GM12878 (cell line): ENCODE measurements around the gene CCDC120. TPM values are rescaled to one million over a fixed set of nuclear protein-coding genes. Genes with fewer than 3 reads are reported as not detected.

Source experiments
- ATAC-seq: fragments of 200-7000 bp; cut with Tn5 transposase; 3 replicates; pipeline ENCODE4 v1.9.1; 2020; ENCODE audit warnings: mild to moderate bottlenecking, moderate library complexity
- BruUV-seq: library from RNA; stranded (reverse); fragments of 400-500 nt; replicated peaks from 2 replicates; lab custom pipeline; 2021; lab: Mats Ljungman, UMichigan
- CTCF ChIA-PET: fragments of 300-600 bp; sonication (Branson Sonifier 250); formaldehyde crosslinking; extraction: SDS; loops from one replicate; lab custom pipeline; 2021; ENCODE audit warnings: inconsistent platforms; lab: Yijun Ruan, JAX
- POLR2A ChIA-PET: fragments of 350-600 bp; formaldehyde crosslinking; extraction: SDS; loops from one replicate; lab custom pipeline; 2021; ENCODE audit warnings: inconsistent platforms; lab: Charles Lee
- RAD21 ChIA-PET: fragments of 300-600 bp; sonication (Branson Sonifier 250); formaldehyde crosslinking; loops from one replicate; lab custom pipeline; 2023; ENCODE audit warnings: antibody characterized with exemption; ENCODE audit not compliant: unreplicated experiment; lab: Charles Lee
- SMC1A ChIA-PET: fragments of 300-600 bp; sonication (Branson Sonifier 250); formaldehyde crosslinking; loops from one replicate; lab custom pipeline; 2023; ENCODE audit not compliant: unreplicated experiment, uncharacterized antibody; lab: Charles Lee
- DNase-seq: peaks from one replicate; pipeline ENCODE4 v3.0.0-alpha.2; 2011; ENCODE audit warnings: low read depth, low spot score
- FAIRE-seq: peaks from 3 replicates; lab custom pipeline; 2011; peaks lifted over from hg19 to GRCh38; lab: Jason Lieb, UNC
- H2AFZ ChIP-seq: 2 replicates; pipeline ENCODE4 v1.6.0; 2011; ENCODE audit warnings: low read depth, low read length, control low read depth; ENCODE audit not compliant: control insufficient read depth
- H3K27ac ChIP-seq: 2 replicates; pipeline ENCODE4 v1.5.1; 2011; ENCODE audit warnings: control low read depth; ENCODE audit not compliant: control insufficient read depth, insufficient read depth
- H3K27me3 ChIP-seq, 2 experiments: replicated peaks in 1 of 2; 2 replicates each; pipeline versions ENCODE4 v1.6.0 to v1.6.1; 2011; ENCODE audit warnings: low read length in 1 of 2; ENCODE audit not compliant: control insufficient read depth in 2 of 2, insufficient read depth in 2 of 2
- H3K36me3 ChIP-seq, 2 experiments: 2 replicates each; pipeline ENCODE4 v1.5.1; 2011; ENCODE audit warnings: low read length in 1 of 2; ENCODE audit not compliant: control insufficient read depth in 2 of 2, insufficient read depth in 2 of 2
- H3K4me1 ChIP-seq: 2 replicates; pipeline ENCODE4 v1.6.1; 2011; ENCODE audit warnings: mild to moderate bottlenecking, low read length, moderate library complexity, mixed read lengths; ENCODE audit not compliant: control insufficient read depth, insufficient read depth
- H3K4me2 ChIP-seq: 2 replicates; pipeline ENCODE4 v1.6.0; 2011; ENCODE audit warnings: control low read depth; ENCODE audit not compliant: control insufficient read depth, insufficient read depth
- H3K4me3 ChIP-seq: fragments of 200-600 bp; sonication (generic); 2 replicates; pipeline ENCODE4 v1.5.1; 2016
- H3K79me2 ChIP-seq: 2 replicates; pipeline ENCODE4 v1.6.0; 2011; ENCODE audit warnings: low read length; ENCODE audit not compliant: control insufficient read depth, insufficient read depth
- H3K9ac ChIP-seq: 2 replicates; pipeline ENCODE4 v1.8.0; 2011; ENCODE audit warnings: low read length, control low read depth, mixed read lengths; ENCODE audit not compliant: control insufficient read depth, insufficient read depth
- H3K9me3 ChIP-seq: replicated peaks from 3 replicates; pipeline ENCODE4 v1.5.1; 2011; ENCODE audit warnings: mild to moderate bottlenecking, low read length; ENCODE audit not compliant: control insufficient read depth, insufficient read depth
- H4K20me1 ChIP-seq: 2 replicates; pipeline ENCODE4 v1.6.0; 2011; ENCODE audit not compliant: control insufficient read depth, insufficient read depth
- CBFB ChIP-seq: IDR thresholded peaks from 2 replicates; pipeline ENCODE4 v1.6.1; 2016; ENCODE audit warnings: antibody characterized with exemption, low read depth
- CBX5 ChIP-seq: sonication (generic); IDR thresholded peaks from 2 replicates; pipeline ENCODE4 v1.6.1; 2016; ENCODE audit warnings: low read depth, moderate library complexity, mild to moderate bottlenecking, inconsistent platforms
- FOS ChIP-seq: IDR thresholded peaks from 3 replicates; pipeline ENCODE4 v1.6.1; 2011; ENCODE audit warnings: borderline replicate concordance; ENCODE audit not compliant: insufficient read length; ENCODE audit errors: extremely low read depth
- PBX3 ChIP-seq: IDR thresholded peaks from 2 replicates; pipeline ENCODE4 v1.6.1; 2011; ENCODE audit warnings: mild to moderate bottlenecking, low read depth, low read length, moderate library complexity; ENCODE audit not compliant: insufficient replicate concordance
- RB1 ChIP-seq: fragments of 450-650 bp; formaldehyde crosslinking; IDR thresholded peaks from 2 replicates; pipeline ENCODE4 v1.6.1; 2017; ENCODE audit warnings: mild to moderate bottlenecking, borderline replicate concordance
- RUNX3 ChIP-seq: IDR thresholded peaks from 2 replicates; pipeline ENCODE4 v1.6.1; 2012; ENCODE audit warnings: low read length, inconsistent platforms
- SREBF1 ChIP-seq: IDR thresholded peaks from 2 replicates; pipeline ENCODE4 v1.6.1; 2012; ENCODE audit warnings: mild to moderate bottlenecking, low read length
- TCF7 ChIP-seq: IDR thresholded peaks from 2 replicates; pipeline ENCODE4 v1.6.1; 2014; ENCODE audit warnings: antibody characterized with exemption, borderline replicate concordance
- WGBS: methylation state at CpG from one replicate; pipeline ENCODE4 v1.1.6; 2016; ENCODE audit warnings: low lambda C conversion rate; ENCODE audit not compliant: insufficient replicate concordance, insufficient coverage; ENCODE audit errors: missing lambda C conversion rate; 5-methylcytosine and 5-hydroxymethylcytosine counted together
- in situ Hi-C: fragments of 300-500 bp; cut with MboI; formaldehyde crosslinking; loops from 9 replicates; pipeline ENCODE4 v1.14.3; 2018; ENCODE audit warnings: mixed read lengths
- intact Hi-C: fragments of 100-400 bp; cut with micrococcal nuclease; formaldehyde crosslinking; loops from one replicate; pipeline ENCODE4 v1.14.2; 2022; ENCODE audit not compliant: unreplicated experiment
- polyA plus RNA-seq, 11 experiments: library from polyadenylated mRNA; depleted of rRNA in 4 of 11; unstranded in 6 of 11; stranded (reverse) in 5 of 11; fragments of >200 nt; fragmentation: Nextera tagmentation in 4 of 11; fragmentation: Illumina TruSeq in 1 of 11; extraction: Ambion mirVana in 4 of 11; extraction: Trizol in 1 of 11; gene quantifications; 1 replicate in 1 of 11; 2 replicates in 10 of 11; pipeline versions ENCODE4 v1.2.1 to v1.2.3, GENCODE V29; 2011 to 2016; ENCODE audit warnings: inconsistent platforms in 2 of 11, missing spikeins in 2 of 11, low read depth in 1 of 11
- total RNA-seq, 4 experiments: library from RNA; depleted of rRNA in 3 of 4; stranded (reverse); fragments of >200 nt in 3 of 4; fragmentation: Illumina TruSeq in 1 of 4; extraction: Trizol in 1 of 4; gene quantifications; 2 replicates each; pipeline versions ENCODE4 v1.2.1 to v1.2.3, GENCODE V29; 2013 to 2021
- TF ChIP-seq, protein P1 (sequence below): fragments of 450-650 bp; IDR thresholded peaks from 2 replicates; pipeline ENCODE4 v1.6.1; 2017; ENCODE audit warnings: antibody characterized with exemption, mild to moderate bottlenecking, moderate library complexity

Gene CCDC120
- total and polyA plus RNA-seq, 10 of the 15 experiments (the other 5 are each of a cell fraction or from before 2014, with no cell fraction given): 0.11 to 4.1 (median 0.76) TPM

DNA sequence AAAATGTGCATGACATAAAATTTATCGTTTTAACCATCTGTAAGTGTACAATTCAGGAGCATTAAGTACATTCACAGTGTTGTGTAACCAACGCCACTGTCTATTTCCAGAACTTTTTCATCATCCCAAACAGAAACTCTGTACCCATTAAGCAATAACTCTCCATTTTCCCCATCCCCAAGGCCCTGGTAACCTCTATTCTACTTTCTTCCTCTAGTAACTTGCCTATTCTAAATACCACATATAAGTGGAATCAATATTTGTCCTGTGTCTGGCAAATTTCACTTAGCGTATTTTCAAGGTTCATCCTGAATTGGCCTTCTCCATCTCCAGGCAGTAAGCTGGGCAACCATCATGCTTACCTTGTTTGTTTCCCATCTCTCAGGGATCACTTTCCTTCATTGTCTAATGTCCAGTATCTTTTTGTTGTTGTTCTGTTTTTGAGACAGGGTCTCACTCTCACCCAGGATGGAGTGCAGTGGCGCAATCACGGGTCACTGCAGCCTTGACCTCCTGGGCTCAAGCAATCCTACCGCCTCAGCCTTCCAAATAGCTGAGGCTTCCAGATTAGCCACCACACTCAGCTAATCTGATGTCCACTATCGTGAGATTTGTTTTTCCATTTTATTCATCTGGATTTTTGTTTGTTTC lies 39.1 kb upstream of the CCDC120 start:
- POLR2A ChIA-PET: interaction anchor here (0.6 kb wide), 2 partner anchors 22 to 66 kb away, joined by 3 read pairs; no protein-coding TSS in a partner anchor
- no TSS peak for BruUV-seq
- CTCF ChIA-PET: no interaction called here
- SMC1A ChIA-PET: no interaction called here
- RAD21 ChIA-PET: no interaction called here
- WGBS: 71% methylated on average over 7 of the region's 7 CpGs
- Histone ChIP-seq H4K20me1 (no peaks in the 10 kb centered on the region), H3K4me1 (no peaks in the 10 kb centered on the region; the same call in 1 of the 2 replicates), H3K9ac (no peak overlapping the region), H3K27ac (no peak overlapping the region), H3K27me3 (no peaks in the 10 kb centered on the region), H3K79me2 (no peaks in the 10 kb centered on the region), H2AFZ (no peak overlapping the region), H3K36me3 (no peaks in the 10 kb centered on the region), H3K4me3 (no peak overlapping the region), H3K4me2 (no peak overlapping the region), H3K9me3 (no peaks in the 10 kb centered on the region; the same call in 2 of the 3 replicates)
- FAIRE-seq: no peak
- no peak for ATAC-seq
- in situ Hi-C loops: no loop called here
- no peak for DNase-seq
- TF ChIP-seq RB1 (no peak), RUNX3 (no peak), PBX3 (no peak), CBFB (no peak), TCF7 (no peak), CBX5 (no peak), SREBF1 (no peak), FOS (no peak)
- TF ChIP-seq, protein P1, sequence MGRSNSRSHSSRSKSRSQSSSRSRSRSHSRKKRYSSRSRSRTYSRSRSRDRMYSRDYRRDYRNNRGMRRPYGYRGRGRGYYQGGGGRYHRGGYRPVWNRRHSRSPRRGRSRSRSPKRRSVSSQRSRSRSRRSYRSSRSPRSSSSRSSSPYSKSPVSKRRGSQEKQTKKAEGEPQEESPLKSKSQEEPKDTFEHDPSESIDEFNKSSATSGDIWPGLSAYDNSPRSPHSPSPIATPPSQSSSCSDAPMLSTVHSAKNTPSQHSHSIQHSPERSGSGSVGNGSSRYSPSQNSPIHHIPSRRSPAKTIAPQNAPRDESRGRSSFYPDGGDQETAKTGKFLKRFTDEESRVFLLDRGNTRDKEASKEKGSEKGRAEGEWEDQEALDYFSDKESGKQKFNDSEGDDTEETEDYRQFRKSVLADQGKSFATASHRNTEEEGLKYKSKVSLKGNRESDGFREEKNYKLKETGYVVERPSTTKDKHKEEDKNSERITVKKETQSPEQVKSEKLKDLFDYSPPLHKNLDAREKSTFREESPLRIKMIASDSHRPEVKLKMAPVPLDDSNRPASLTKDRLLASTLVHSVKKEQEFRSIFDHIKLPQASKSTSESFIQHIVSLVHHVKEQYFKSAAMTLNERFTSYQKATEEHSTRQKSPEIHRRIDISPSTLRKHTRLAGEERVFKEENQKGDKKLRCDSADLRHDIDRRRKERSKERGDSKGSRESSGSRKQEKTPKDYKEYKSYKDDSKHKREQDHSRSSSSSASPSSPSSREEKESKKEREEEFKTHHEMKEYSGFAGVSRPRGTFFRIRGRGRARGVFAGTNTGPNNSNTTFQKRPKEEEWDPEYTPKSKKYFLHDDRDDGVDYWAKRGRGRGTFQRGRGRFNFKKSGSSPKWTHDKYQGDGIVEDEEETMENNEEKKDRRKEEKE: no peak
- intact Hi-C loops: no loop called here
